PFSK-1 (cell line): ENCODE data around the gene ZFAND3.

Experiments
- FOXP2 ChIP-seq: optimal IDR thresholded peaks from 2 replicates; pipeline ENCODE3; 2011; ENCODE audit warnings: borderline replicate concordance, control low read depth, inconsistent platforms; ENCODE audit not compliant: insufficient read depth; ENCODE audit errors: extremely low read length, extremely low read depth
- POLR2AphosphoS5 ChIP-seq: IDR thresholded peaks from 2 replicates; pipeline ENCODE4 v1.6.1; 2012; ENCODE audit warnings: low read depth, mild to moderate bottlenecking, control low read depth, low read length, moderate library complexity
- SIN3A ChIP-seq: IDR thresholded peaks from 2 replicates; pipeline ENCODE4 v1.6.1; 2012; ENCODE audit warnings: mild to moderate bottlenecking, low read length, moderate library complexity, borderline replicate concordance; ENCODE audit not compliant: insufficient read depth
- TAF1 ChIP-seq: IDR thresholded peaks from 2 replicates; pipeline ENCODE4 v1.6.1; 2012; ENCODE audit warnings: low read length, control low read depth, borderline replicate concordance; ENCODE audit not compliant: insufficient read depth
- TF ChIP-seq, protein P1 (sequence below), 2 experiments: IDR thresholded peaks; 2 replicates each; pipeline versions ENCODE4 v1.6.1 to v1.8.0; 2011 to 2012; ENCODE audit warnings: low read depth in 2 of 2, low read length in 2 of 2, control low read depth in 1 of 2, inconsistent platforms in 1 of 2, mild to moderate bottlenecking in 1 of 2, moderate library complexity in 1 of 2; ENCODE audit not compliant: insufficient read depth in 1 of 2

The ZFAND3 gene

DNA sequence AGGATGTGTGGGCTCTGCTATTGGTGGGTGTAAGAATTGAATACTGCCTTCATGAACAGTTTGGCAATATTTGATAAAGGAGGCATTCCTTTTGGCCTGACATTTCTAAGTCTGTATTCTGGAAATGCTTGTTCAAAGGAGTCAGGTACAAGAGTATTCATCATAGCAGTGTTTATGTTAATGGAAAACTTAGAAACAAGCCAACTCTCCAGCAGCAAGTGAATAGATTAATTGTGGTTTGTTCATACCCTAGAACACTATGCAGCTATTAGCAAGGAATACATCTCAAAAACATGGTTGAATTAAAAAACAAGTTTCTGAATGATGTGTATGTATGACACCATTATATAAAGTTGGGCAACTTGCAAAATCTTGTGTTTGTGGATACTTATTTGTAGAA is 195.8 kb downstream of the ZFAND3 start:
- no peak for TF ChIP-seq SIN3A
- no peak for TF ChIP-seq TAF1
- TF ChIP-seq FOXP2 = no peak
- TF ChIP-seq, protein P1, sequence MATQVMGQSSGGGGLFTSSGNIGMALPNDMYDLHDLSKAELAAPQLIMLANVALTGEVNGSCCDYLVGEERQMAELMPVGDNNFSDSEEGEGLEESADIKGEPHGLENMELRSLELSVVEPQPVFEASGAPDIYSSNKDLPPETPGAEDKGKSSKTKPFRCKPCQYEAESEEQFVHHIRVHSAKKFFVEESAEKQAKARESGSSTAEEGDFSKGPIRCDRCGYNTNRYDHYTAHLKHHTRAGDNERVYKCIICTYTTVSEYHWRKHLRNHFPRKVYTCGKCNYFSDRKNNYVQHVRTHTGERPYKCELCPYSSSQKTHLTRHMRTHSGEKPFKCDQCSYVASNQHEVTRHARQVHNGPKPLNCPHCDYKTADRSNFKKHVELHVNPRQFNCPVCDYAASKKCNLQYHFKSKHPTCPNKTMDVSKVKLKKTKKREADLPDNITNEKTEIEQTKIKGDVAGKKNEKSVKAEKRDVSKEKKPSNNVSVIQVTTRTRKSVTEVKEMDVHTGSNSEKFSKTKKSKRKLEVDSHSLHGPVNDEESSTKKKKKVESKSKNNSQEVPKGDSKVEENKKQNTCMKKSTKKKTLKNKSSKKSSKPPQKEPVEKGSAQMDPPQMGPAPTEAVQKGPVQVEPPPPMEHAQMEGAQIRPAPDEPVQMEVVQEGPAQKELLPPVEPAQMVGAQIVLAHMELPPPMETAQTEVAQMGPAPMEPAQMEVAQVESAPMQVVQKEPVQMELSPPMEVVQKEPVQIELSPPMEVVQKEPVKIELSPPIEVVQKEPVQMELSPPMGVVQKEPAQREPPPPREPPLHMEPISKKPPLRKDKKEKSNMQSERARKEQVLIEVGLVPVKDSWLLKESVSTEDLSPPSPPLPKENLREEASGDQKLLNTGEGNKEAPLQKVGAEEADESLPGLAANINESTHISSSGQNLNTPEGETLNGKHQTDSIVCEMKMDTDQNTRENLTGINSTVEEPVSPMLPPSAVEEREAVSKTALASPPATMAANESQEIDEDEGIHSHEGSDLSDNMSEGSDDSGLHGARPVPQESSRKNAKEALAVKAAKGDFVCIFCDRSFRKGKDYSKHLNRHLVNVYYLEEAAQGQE (IDR thresholded peaks at IDR 0.05; ENCODE audit: insufficient read depth in 1 of 2, low read depth in 2 of 2, low read length in 2 of 2) = no peak
- TF ChIP-seq POLR2AphosphoS5 = no peak

DNA sequence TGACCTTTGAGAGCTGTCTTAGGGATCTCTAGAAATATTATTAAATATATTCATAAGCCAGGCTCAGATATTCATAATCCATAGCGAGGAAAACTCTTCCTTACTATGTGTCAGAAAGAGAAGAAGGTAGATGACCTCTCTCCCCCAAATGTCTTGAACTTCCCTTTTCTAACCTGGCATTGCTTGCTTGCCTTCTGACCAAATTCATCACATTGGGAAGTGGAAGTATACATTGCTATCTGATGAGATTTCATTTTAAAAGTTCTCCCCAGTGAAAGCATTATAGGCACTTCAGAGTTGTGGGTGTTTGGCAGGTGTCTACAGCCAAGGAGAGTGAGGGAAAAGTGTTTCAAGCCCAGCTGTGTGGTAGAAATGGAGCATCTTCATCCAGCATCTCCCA is 197.3 kb downstream of the ZFAND3 start:
- TF ChIP-seq TAF1 = no peak
- TF ChIP-seq, protein P1 (IDR thresholded peaks at IDR 0.05; ENCODE audit: insufficient read depth in 1 of 2, low read depth in 2 of 2, low read length in 2 of 2) = no peak
- TF ChIP-seq FOXP2 = no peak
- TF ChIP-seq SIN3A = no peak
- no peak for TF ChIP-seq POLR2AphosphoS5

DNA sequence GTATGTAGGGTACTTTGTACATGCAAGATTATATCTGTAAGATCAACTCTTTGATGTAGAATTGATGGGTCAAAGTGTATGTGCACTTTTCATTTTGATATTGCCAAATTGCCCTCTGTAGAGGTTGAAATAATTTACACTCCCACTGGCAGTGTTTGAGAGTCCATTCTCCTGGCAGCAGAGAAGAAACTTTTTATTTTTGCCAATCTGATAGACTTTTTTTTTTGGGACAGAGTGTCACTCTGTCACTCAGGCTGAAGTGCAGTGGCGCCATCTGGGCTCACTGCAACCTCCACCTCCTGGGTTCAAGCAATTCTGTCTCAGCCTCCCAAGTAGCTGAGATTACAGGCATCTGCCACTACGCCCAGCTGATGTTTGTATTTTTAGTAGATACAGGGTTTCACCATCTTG is 199.2 kb downstream of the ZFAND3 start:
- TF ChIP-seq POLR2AphosphoS5 = no peak
- no peak for TF ChIP-seq SIN3A
- TF ChIP-seq TAF1 = no peak
- TF ChIP-seq, protein P1 (IDR thresholded peaks at IDR 0.05; ENCODE audit: insufficient read depth in 1 of 2, low read depth in 2 of 2, low read length in 2 of 2) = no peak
- no peak for TF ChIP-seq FOXP2

DNA sequence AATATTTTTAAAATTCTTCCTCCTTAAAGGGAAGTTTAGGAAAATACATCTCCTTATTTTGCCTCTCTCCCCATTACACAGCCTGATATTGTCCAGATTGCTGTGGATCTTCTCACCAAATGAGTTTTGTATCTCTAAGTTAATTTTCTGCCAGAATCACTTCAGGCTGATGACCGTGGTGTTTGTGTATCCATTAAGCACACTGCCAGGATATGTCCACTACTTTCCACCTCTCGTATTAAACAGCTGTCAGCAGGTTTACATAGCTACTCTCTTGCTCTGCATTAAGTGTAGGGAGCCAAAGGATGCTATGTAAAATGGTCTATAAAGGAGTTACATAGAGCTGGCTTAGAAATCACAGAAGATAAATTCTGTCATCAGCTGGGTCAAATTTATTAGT is 201.1 kb downstream of the ZFAND3 start:
- TF ChIP-seq TAF1 (no peak), FOXP2 (no peak), SIN3A (no peak), POLR2AphosphoS5 (no peak)
- TF ChIP-seq, protein P1 (IDR thresholded peaks at IDR 0.05; ENCODE audit: insufficient read depth in 1 of 2, low read depth in 2 of 2, low read length in 2 of 2) = no peak

DNA sequence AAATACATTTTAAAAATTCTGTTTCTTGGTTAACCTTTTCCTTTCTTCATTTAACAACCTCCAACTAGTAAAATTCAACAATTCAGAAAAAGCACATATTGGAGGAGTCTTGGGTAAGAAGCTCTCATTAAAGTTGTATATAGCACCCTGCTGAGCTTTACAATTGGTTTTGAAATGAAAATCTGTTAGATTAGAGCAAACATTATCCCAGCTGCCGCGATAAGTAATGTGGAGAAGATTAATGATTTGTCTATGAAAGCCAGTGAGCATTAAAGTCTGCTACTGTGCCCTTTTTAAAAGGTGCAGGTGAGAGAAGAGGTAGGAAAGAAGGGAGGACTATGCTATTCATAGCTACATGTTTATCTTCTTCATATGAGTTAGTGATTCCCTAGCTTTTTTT is 201.5 kb downstream of the ZFAND3 start:
- TF ChIP-seq FOXP2 = no peak
- TF ChIP-seq TAF1 = no peak
- TF ChIP-seq SIN3A = no peak
- no peak for TF ChIP-seq POLR2AphosphoS5
- TF ChIP-seq, protein P1 (IDR thresholded peaks at IDR 0.05; ENCODE audit: insufficient read depth in 1 of 2, low read depth in 2 of 2, low read length in 2 of 2) = no peak
